Hindlimb muscle (tissue), 1 donor: Measurements from ENCODE around the gene TADA2A. TPM values are rescaled to one million over a fixed set of nuclear protein-coding genes. Genes with fewer than 3 reads are reported as not detected.

Experiments used
- polyA plus RNA-seq: library from polyadenylated mRNA; unstranded; fragments of 120-200 nt; gene quantifications from one replicate; pipeline ENCODE4 v1.2.1, GENCODE V29; 2013; ENCODE audit not compliant: insufficient read length

Gene TADA2A
- polyA plus RNA-seq, 1 donor: 22.7 TPM

Other genes starting within 250 kb of the TADA2A start
- gene C17orf78, start 30.9 kb upstream of the TADA2A start, polyA plus RNA-seq: not detected
- 19.3 TPM for gene ACACA, start 50 bp upstream of the TADA2A start, polyA plus RNA-seq
- gene DUSP14, start 83.0 kb downstream of the TADA2A start, polyA plus RNA-seq: 9.9 TPM
- gene SYNRG, start 202.5 kb downstream of the TADA2A start, polyA plus RNA-seq: 30.0 TPM
- 17.0 TPM for gene DDX52, start 236.6 kb downstream of the TADA2A start, polyA plus RNA-seq